Activated CD8-positive, alpha-beta T cell treated with anti-CD3 and anti-CD28 coated beads for 36 hours (primary cell): ENCODE measurements around the gene PLCG1. TPM values are rescaled to one million over a fixed set of nuclear protein-coding genes. Genes with fewer than 3 reads are reported as not detected.

Experiments
- ATAC-seq: fragments of 200-7000 bp; cut with Tn5 transposase; one replicate; pipeline ENCODE4 v1.10.0; 2021; ENCODE audit warnings: mild to moderate bottlenecking, moderate library complexity
- CTCF ChIA-PET: fragments of 350-600 bp; sonication (Branson Sonifier 250); formaldehyde crosslinking; loops from one replicate; lab custom pipeline; 2021; ENCODE audit warnings: antibody characterized with exemption; lab: Charles Lee
- POLR2A ChIA-PET: fragments of 350-600 bp; sonication (Branson Sonifier 250); formaldehyde crosslinking; loops from one replicate; lab custom pipeline; 2021; ENCODE audit warnings: antibody characterized with exemption; lab: Charles Lee
- DNase-seq: peaks from one replicate; pipeline ENCODE4 v3.0.0-alpha.2; 2020
- H3K27ac Mint-ChIP-seq: one replicate; pipeline ENCODE4 v1.8.0; 2021; ENCODE audit warnings: mild to moderate bottlenecking, mixed read lengths
- H3K27me3 Mint-ChIP-seq: one replicate; pipeline ENCODE4 v1.8.0; 2021; ENCODE audit warnings: mixed read lengths
- H3K36me3 Mint-ChIP-seq: one replicate; pipeline ENCODE4 v1.8.0; 2021; ENCODE audit warnings: low read depth, mixed read lengths
- H3K4me1 Mint-ChIP-seq: one replicate; pipeline ENCODE4 v1.8.0; 2021; ENCODE audit warnings: low read depth, mixed read lengths
- H3K4me3 Mint-ChIP-seq: one replicate; pipeline ENCODE4 v1.8.0; 2021; ENCODE audit warnings: mild to moderate bottlenecking, moderate library complexity, mixed read lengths
- H3K9me3 Mint-ChIP-seq: one replicate; pipeline ENCODE4 v1.8.0; 2021; ENCODE audit warnings: mixed read lengths
- CTCF ChIP-seq: fragments of 200-600 bp; IDR thresholded peaks from one replicate; pipeline ENCODE4 v1.8.0; 2022; ENCODE audit warnings: antibody characterized with exemption, mild to moderate bottlenecking
- intact Hi-C: fragments of 100-400 bp; cut with micrococcal nuclease; formaldehyde crosslinking; loops from one replicate; pipeline ENCODE4 v1.10.0; 2022
- total RNA-seq, 2 experiments: library from RNA; stranded (reverse); gene quantifications; one replicate each; pipeline ENCODE4 v1.2.3, GENCODE V29; 2021

PLCG1 gene
- total RNA-seq, 2 experiments from 2014 or later = 259 to 260 TPM

- Mint-ChIP-seq H3K27ac (no peak overlapping the region), H3K36me3 (no peaks in the 10 kb centered on the region), H3K4me3 (no peak overlapping the region), H3K4me1 (peaks cover 11% of the 10 kb centered on the region), H3K9me3 (no peaks in the 10 kb centered on the region), H3K27me3 (no peaks in the 10 kb centered on the region)
- no peak for DNase-seq
- CTCF ChIA-PET = interaction anchor here (1.2 to 2.2 kb wide), 3 partner anchors 10 to 42 kb away, joined by 3 to 6 read pairs (median 4); no protein-coding TSS in a partner anchor
- ATAC-seq = no peak
- POLR2A ChIA-PET = interaction anchor here (0.6 kb wide), 1 partner anchor 37 kb away, joined by 3 read pairs; no protein-coding TSS in a partner anchor
- TF ChIP-seq CTCF = no peak
- intact Hi-C loops = no loop called here
These were observed 77.3 kb downstream of the PLCG1 start for GRCh38 chr20:41214666-41215065.

- Mint-ChIP-seq H3K4me1 (peaks cover 11% of the 10 kb centered on the region), H3K27me3 (no peaks in the 10 kb centered on the region), H3K36me3 (no peaks in the 10 kb centered on the region), H3K9me3 (no peaks in the 10 kb centered on the region), H3K4me3 (no peak overlapping the region), H3K27ac (no peak overlapping the region)
- no peak for DNase-seq
- ChIA-PET POLR2A (no interaction called here), CTCF (interaction anchor here (3.5 kb wide), 1 partner anchor 15 kb away, joined by 22 read pairs; no protein-coding TSS in a partner anchor)
- no peak for ATAC-seq
- no peak for TF ChIP-seq CTCF
- intact Hi-C loops = no loop called here
These were observed 80.1 kb downstream of the PLCG1 start for GRCh38 chr20:41217422-41217821.

GRCh38 chr20:41218466-41218865 lies 81.1 kb downstream of the PLCG1 start:
- POLR2A ChIA-PET = interaction anchor here (0.7 kb wide), 1 partner anchor 36 kb away, joined by 3 read pairs; no protein-coding TSS in a partner anchor
- intact Hi-C loops = no loop called here

GRCh38 chr20:41219824-41220223 lies 82.5 kb downstream of the PLCG1 start:
- Mint-ChIP-seq H3K4me3 (no peak overlapping the region), H3K9me3 (no peaks in the 10 kb centered on the region), H3K27me3 (no peaks in the 10 kb centered on the region), H3K36me3 (no peaks in the 10 kb centered on the region), H3K4me1 (peaks cover 7% of the 10 kb centered on the region), H3K27ac (no peak overlapping the region)
- intact Hi-C loops = loop anchor here (10.0 kb wide), 1 partner anchor 45 kb away; no protein-coding TSS in a partner anchor
- no peak for TF ChIP-seq CTCF
- CTCF ChIA-PET = interaction anchor here (0.8 to 3.5 kb wide), 3 partner anchors 13 to 84 kb away, joined by 3 to 22 read pairs (median 6); no protein-coding TSS in a partner anchor
- POLR2A ChIA-PET = no interaction called here
- ATAC-seq = no peak
- DNase-seq = no peak

More at GRCh38 chr20:41218466-41218865, 81.1 kb downstream of the PLCG1 start:
- no peak for ATAC-seq
- H3K9me3 Mint-ChIP-seq = no peaks in the 10 kb centered on the region
- H3K27ac Mint-ChIP-seq = no peak overlapping the region
- H3K36me3 Mint-ChIP-seq = no peaks in the 10 kb centered on the region
- CTCF ChIA-PET = interaction anchor here (3.5 kb wide), 1 partner anchor 14 kb away, joined by 22 read pairs; no protein-coding TSS in a partner anchor
- no peak for TF ChIP-seq CTCF
- no peaks in the 10 kb centered on the region for H3K27me3 Mint-ChIP-seq
- DNase-seq = no peak
- H3K4me1 Mint-ChIP-seq = peaks cover 7% of the 10 kb centered on the region
- no peak overlapping the region for H3K4me3 Mint-ChIP-seq

GRCh38 chr20:41221614-41222218 lies 84.4 kb downstream of the PLCG1 start:
- intact Hi-C loops = loop anchor here (10.0 kb wide), 1 partner anchor 47 kb away; no protein-coding TSS in a partner anchor
- POLR2A ChIA-PET = no interaction called here
- DNase-seq (no peak), ATAC-seq (no peak)
- Mint-ChIP-seq H3K9me3 (no peaks in the 10 kb centered on the region), H3K36me3 (no peaks in the 10 kb centered on the region), H3K27ac (no peak overlapping the region), H3K4me1 (peaks cover 7% of the 10 kb centered on the region), H3K4me3 (no peak overlapping the region), H3K27me3 (no peaks in the 10 kb centered on the region)
- no peak for TF ChIP-seq CTCF
- CTCF ChIA-PET = no interaction called here
